ENCODE results near the gene GABRA6.
"Not testable (repeated sequence)": the region's sequence is repeated elsewhere in the genome, so short reads cannot be mapped to it uniquely, and the experiment has no call there.

GABRA6 gene

DNA sequence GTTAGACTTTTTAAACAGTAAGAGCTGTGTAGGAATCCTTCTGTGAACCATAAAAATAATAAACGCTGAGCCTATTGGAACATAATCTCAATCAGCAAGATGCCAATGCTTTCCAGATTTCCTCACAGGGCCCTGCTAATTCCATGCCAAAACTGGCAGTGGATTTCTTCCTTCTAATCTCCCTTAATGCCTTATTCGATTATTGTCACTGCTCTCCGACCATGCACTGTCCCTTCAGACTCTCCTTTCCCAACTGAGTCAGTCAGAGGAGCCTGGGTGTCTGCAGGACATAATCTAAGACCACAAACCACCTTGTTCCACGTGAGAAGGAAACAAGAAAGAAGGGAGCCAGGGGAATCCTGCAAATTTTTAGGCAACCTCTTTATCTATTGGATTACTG lies at the start of gene GABRA6:
GABRA6 (plus strand) TSS at position 261 of the 400 bp plus-strand sequence. CDS start 269 bp downstream, outside the sequence.
- DNase-seq (ENCODE audit: low read depth in 2 of 2), result no peak

- DNase-seq (ENCODE audit: low read depth in 2 of 2), result no peak
Measured at GRCh38 chr5:161637591-161637990, 47.9 kb upstream of the GABRA6 start.

- DNase-seq (ENCODE audit: low read depth in 2 of 2), result no peak
Measured at GRCh38 chr5:161641444-161641843, 44.1 kb upstream of the GABRA6 start.

DNA sequence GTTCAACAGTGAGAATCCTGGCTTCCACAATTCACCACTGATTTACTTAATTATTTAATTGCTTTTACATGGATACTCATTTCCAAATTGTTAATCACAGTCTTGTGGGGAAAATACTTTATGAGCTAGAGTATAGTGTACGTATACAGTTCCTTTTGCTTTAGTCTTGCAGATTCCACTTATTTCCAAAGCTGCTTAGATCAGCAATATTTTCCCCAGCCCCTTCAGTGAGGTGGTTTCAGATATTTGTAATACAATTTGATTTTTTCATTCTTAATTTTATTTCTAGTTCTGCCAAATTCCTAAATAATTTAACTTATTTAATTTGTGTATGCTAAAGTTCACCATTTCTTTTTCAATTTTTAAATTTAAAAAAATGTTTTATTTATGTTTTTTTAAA lies 40.3 kb upstream of the GABRA6 start:
- DNase-seq (ENCODE audit: low read depth in 2 of 2), result no peak

DNA sequence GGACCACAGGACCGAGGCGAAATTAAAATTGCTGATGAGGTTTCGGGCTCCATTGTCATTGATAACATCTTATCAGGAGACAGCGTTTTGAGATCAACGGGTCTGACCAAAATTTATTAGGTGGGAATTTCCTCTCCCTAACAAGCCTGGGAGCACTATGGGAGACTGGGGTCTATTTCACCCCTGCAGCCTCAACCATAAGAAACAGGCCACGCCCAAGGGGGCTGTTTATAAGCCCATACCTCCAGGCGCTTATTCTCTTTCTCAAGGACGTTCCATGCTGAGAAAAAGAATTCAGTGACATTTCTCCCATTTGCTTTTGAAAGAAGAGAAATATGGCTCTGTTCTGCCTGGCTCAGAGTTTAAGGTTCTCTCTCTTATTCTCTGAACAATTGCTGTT lies 33.6 kb upstream of the GABRA6 start:
- not testable (repeated sequence) for DNase-seq (ENCODE audit: low read depth in 2 of 2)

DNA sequence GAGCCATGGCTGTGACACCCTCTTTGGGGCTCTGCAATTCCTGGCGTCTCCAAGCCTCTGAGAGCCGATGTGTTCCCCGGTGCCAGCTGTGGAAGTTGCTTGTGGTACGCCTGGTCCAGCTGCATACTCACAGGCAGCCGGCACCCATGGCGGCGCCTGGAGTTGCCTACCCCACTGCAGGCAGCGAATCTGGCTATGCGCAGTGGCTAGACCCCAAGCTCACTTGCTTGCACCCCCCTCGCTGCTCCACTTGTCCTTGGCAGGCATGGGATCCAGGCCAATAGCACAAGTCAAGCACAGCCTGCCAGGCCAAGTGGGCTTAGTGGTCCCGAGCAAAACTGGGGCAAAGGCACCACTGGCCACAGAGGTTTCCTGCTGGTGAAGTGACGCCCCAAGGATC lies 24.7 kb upstream of the GABRA6 start:
- no peak for DNase-seq (ENCODE audit: low read depth in 2 of 2)

- no peak for DNase-seq (ENCODE audit: low read depth in 2 of 2)
Measured at GRCh38 chr5:161663431-161663830, 22.1 kb upstream of the GABRA6 start.

DNA sequence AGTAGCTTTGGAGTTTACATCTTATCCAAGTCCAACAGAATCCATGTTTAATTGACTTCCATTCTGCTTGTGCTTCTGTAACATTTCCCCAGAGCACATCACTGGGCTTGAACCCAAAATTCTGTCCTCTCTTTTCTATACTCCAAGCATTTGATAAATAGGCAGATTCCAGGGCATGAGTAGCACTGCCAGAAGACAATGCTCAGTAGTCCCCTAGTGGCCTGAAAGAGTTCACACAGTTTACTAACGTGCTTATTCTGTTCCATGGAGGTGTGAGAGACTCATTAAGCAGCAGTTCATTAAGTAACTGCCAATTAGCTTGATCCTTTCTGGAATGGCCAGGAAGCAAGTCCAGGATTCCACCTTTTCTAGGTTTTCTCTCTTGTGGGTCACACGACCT lies 9.4 kb upstream of the GABRA6 start:
- DNase-seq (ENCODE audit: low read depth in 2 of 2), result no peak

GRCh38 chr5:161686149-161686548 lies 628 bp downstream of the GABRA6 start:
- DNase-seq (ENCODE audit: low read depth in 2 of 2), result no peak

DNA sequence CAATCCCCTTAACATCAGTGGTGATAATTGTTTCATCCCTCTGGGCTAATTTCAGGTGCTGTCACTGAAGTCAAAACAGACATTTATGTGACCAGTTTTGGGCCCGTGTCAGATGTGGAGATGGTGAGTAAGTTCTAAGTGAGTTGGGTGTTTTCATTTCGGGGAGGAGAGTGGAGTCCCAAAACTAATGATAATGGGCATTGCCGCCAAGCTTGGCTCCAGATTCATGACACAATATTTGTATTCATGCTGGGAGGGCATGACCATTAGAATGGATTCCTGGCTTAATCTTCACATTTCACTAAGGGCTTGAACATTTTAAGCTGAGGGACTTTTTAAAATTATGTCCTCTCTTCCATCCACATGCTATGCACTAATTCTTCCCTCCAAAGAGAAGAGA lies 1.4 kb downstream of the GABRA6 start:
- no peak for DNase-seq (ENCODE audit: low read depth in 2 of 2)

- no peak for DNase-seq (ENCODE audit: low read depth in 2 of 2)
Measured at GRCh38 chr5:161687316-161687715, 1.8 kb downstream of the GABRA6 start.

- no peak for DNase-seq (ENCODE audit: low read depth in 2 of 2)
Measured at GRCh38 chr5:161691911-161692310, 6.4 kb downstream of the GABRA6 start.

DNA sequence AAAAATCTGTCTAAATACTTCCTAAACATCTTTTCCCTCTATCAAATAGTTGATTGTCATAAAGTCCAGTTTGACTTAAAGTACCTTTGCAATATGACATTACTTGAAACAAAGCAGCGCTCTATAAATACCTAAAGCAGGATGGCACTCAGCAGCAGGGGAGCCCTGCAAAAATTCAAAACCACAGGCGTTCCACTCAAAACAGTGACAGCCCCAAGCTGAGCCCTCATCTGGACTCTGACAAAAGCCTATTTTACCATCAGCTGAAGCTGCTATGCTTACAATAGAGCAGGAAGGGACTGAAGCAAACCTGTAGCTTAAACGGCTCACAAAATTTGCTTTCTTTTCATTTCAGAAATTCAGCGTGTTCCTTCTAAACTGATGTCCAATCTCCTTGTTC lies 11.5 kb downstream of the GABRA6 start:
- no peak for DNase-seq (ENCODE audit: low read depth in 2 of 2)

DNA sequence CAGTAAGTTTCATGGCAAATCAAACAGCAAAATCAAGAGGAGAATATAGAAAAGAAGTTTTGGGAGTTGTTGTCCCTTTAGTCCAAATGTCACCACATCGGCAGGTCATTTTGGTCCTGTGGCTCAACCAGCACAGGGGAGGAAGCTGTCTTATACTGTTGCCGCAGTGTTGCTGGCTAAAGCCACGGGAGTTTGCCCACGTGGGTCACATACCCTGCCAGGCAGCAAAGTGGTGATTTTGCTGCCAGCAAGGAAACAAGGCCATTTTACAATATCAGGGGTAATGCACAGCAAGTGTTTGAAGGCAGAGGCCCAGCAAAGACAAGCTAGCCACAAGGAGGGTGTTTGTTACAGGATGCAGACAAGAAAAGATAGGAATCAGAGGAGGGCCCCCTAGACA lies 14.5 kb downstream of the GABRA6 start:
- DNase-seq (ENCODE audit: low read depth in 2 of 2), result no peak

- DNase-seq (ENCODE audit: low read depth in 2 of 2), result no peak
Measured at GRCh38 chr5:161703528-161703927, 18.0 kb downstream of the GABRA6 start.

- no peak for DNase-seq (ENCODE audit: low read depth in 2 of 2)
Measured at GRCh38 chr5:161707382-161707781, 21.9 kb downstream of the GABRA6 start.

DNA sequence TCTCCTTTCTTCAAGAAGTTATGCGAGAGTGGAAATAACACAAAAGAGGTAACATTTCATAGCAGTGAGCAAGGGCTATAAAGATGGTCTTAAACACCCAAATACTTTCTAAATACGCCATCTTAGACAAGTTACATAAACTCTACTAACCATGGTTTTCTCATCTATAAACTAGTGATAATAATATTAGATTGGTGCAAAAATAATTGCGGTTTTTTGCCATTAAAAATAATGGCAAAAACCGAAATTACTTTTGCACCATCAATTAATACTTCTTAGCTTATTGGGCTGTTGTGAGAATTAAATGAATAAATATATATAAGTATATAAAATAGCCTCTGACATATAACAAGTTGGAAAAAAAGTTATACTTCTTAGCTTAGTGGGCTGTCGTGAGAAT lies 23.7 kb downstream of the GABRA6 start:
- DNase-seq (ENCODE audit: low read depth in 2 of 2), result no peak

DNA sequence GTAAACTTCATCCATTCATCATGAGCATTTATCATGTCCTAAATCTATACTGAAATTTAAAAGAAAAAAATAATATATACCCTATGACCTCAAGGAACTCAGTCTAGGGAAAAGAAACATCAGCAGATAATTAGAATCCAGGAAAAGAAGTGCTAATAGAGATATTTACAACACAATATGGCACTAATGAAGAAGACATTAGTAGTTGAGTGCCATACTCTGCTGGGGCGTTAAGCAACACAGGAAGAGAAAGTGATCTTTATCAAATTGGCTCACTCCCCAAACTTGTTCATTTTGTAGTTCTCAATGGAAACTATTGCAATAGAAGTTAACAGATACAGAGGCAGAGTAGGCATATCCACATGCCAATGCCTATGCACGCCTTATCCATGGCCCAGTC lies 27.5 kb downstream of the GABRA6 start:
- DNase-seq (ENCODE audit: low read depth in 2 of 2), result no peak

DNA sequence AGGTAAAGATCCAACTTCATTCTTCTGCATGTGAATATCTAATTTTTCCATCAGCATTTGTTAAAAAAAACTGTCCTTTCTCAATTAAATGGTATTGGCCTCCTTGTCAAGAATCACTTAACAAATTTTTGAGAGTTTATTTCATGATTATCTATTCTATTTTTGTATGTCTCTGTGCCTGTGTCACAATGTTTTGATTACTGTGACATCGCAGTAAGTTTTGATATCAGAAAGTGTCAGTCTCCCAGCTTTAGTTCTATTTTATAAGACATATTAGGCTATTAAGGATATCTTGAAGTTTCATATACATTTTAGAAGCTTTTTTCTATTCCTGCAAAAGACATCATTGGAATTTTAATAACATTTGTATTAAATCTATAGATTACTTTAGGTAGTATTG lies 33.6 kb downstream of the GABRA6 start:
- no peak for DNase-seq (ENCODE audit: low read depth in 2 of 2)

DNA sequence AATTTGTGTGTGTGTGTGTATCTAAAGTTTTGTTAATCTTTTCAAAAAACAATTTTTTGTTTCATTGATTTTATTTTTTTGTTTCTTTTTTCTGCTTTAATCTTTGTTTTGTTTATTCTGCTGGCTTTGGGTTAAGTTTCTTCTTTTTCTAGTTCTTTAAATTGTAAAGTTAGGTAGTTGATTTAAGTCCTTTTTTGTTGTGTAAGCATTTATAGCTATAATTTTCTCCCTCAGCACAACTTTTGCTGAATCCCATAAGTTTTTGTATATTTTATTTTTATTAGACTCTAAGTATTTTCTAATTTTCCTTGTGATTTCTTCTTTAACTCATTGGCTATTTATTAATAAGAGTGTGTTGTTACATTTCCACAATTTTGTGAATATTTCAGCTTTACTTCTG lies 34.9 kb downstream of the GABRA6 start:
- DNase-seq (ENCODE audit: low read depth in 2 of 2), result no peak

- DNase-seq (ENCODE audit: low read depth in 2 of 2), result no peak
Measured at GRCh38 chr5:161734741-161735140, 49.2 kb downstream of the GABRA6 start.

DNA sequence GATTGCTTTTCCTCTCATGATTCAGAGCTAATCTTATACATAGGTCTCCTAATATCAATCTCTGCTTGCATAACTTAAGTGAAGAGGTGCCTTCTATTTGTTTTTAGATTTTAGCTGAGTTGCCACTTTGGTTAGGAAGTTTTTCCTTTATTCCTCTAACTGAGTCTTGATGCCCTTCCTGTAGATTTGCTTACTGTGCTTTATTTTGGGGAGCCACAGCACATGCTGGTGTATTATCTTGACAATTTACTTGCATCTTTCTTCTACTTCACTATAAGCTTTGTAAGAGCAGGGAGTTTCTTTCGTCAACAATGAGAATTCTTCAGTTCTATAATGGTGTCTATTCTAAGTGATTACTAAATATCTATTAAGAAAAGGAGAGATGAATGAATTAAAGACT lies 54.9 kb downstream of the GABRA6 start:
- DNase-seq (ENCODE audit: low read depth in 2 of 2), result no peak

- DNase-seq (ENCODE audit: low read depth in 2 of 2), result no peak
Measured at GRCh38 chr5:161744276-161744675, 58.8 kb downstream of the GABRA6 start.

- DNase-seq (ENCODE audit: low read depth in 2 of 2), result no peak
Measured at GRCh38 chr5:161745392-161745791, 59.9 kb downstream of the GABRA6 start.

GRCh38 chr5:161751265-161751664 lies 65.7 kb downstream of the GABRA6 start:
- DNase-seq (ENCODE audit: low read depth in 2 of 2), result no peak

Data from stimulated activated CD8-positive, alpha-beta memory T cell treated with anti-CD3 and anti-CD28 coated beads, Interleukin-15, amount 100 ng/mL, for 48 hours (primary cell).